ENCODE results near the gene SPATA31C1.
"Not testable (repeated sequence)": the region's sequence is repeated elsewhere in the genome, so short reads cannot be mapped to it uniquely, and the experiment has no call there.

SPATA31C1 gene

GRCh38 chr9:87938336-87938735 is 20.6 kb downstream of the SPATA31C1 start:
- DNase-seq (ENCODE audit: low read depth): not testable (repeated sequence)

- not testable (repeated sequence) for DNase-seq (ENCODE audit: low read depth)
Measured at GRCh38 chr9:87939096-87939495, 21.3 kb downstream of the SPATA31C1 start.

- no peak for DNase-seq (ENCODE audit: low read depth)
Measured at GRCh38 chr9:87944096-87944495, 26.3 kb downstream of the SPATA31C1 start.

GRCh38 chr9:87944682-87945081 is 26.9 kb downstream of the SPATA31C1 start:
- DNase-seq (ENCODE audit: low read depth): no peak

- no peak for DNase-seq (ENCODE audit: low read depth)
Measured at GRCh38 chr9:87950296-87950695, 32.5 kb downstream of the SPATA31C1 start.

GRCh38 chr9:87950765-87951488 is 33.2 kb downstream of the SPATA31C1 start:
- DNase-seq (ENCODE audit: low read depth): no peak

GRCh38 chr9:87954230-87954629 is 36.5 kb downstream of the SPATA31C1 start:
- no peak for DNase-seq (ENCODE audit: low read depth)

- no peak for DNase-seq (ENCODE audit: low read depth)
Measured at GRCh38 chr9:87957839-87958238, 40.1 kb downstream of the SPATA31C1 start.

GRCh38 chr9:87958591-87958990 is 40.8 kb downstream of the SPATA31C1 start:
- no peak for DNase-seq (ENCODE audit: low read depth)

- no peak for DNase-seq (ENCODE audit: low read depth)
Measured at GRCh38 chr9:87959916-87960581, 42.3 kb downstream of the SPATA31C1 start.

- DNase-seq (ENCODE audit: low read depth): no peak
Measured at GRCh38 chr9:87963770-87964169, 46.0 kb downstream of the SPATA31C1 start.

- no peak for DNase-seq (ENCODE audit: low read depth)
Measured at GRCh38 chr9:87964826-87965225, 47.1 kb downstream of the SPATA31C1 start.

- DNase-seq (ENCODE audit: low read depth): no peak
Measured at GRCh38 chr9:87968155-87968554, 50.4 kb downstream of the SPATA31C1 start.

GRCh38 chr9:87970602-87971001 is 52.8 kb downstream of the SPATA31C1 start:
- no peak for DNase-seq (ENCODE audit: low read depth)

GRCh38 chr9:87973122-87973521 is 55.4 kb downstream of the SPATA31C1 start:
- no peak for DNase-seq (ENCODE audit: low read depth)
